ENCODE measurements around the gene CA11.
"Not testable (repeated sequence)": the region's sequence is repeated elsewhere in the genome, so short reads cannot be mapped to it uniquely, and the experiment has no call there.

The CA11 gene

DNA sequence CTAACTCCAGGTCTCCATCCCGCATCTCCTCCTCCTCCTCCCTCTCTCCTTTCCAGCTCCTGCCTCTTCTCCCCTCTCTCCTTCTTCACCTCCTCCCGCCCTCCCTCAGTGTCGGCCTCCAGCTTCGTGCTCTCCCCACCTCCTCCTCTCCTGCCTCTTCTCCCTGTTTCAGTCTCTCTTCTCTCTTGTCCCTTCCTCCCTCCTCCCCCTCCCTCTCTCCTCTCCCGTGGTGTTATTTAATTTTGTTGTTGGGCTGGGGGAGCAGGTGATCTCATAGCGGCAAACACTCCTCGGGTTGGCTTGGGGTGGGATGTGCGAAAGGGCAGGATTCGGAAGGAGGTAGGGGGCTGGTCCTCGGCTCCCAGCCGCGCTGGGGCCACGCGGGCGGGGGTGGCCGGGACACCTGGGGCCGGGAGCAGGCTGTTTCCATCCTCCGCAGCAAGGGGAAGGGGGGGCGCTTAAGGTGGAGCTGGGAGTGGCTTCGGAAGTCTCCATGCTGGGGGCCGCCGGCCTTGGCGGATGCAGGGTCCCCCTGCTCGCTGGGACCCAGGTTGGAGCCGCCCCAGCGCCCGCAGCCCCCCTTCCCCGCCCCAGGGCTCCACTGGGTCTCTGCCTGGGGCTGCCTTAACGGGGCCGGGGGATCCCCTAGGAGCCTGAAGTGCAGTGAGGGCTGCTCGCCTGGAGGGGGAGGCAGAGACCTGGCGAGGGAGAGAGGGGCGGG, at the start of gene CA11:
TSS of gene CA11 (minus strand) at position 187 of the 721 bp plus-strand sequence. CDS start 555 bp downstream, outside the sequence.
- DNase-seq = peak; percentile 76

DNA sequence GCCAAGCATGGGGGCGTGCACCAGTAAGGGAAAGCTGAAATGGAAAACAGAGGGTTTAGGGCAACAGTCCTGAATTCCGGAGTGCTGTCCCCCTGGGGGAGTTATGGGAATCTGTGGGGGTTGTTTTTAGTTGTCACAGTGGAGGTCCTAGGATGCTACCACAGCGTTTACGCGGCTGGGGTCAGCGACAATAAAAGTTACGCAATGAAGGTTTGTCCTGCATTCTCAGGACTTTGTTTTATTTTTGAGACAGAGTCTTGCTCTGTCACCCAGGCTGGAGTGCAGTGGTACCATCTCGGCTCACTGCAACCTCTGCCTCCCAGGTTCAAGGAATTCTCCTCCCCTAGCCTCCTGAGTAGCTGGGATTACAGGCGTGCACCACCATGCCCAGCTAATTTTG, 47.6 kb upstream of the CA11 start:
- DNase-seq = not testable (repeated sequence)

GRCh38 chr19:48689449-48689848, 43.5 kb upstream of the CA11 start:
- no peak for DNase-seq

DNA sequence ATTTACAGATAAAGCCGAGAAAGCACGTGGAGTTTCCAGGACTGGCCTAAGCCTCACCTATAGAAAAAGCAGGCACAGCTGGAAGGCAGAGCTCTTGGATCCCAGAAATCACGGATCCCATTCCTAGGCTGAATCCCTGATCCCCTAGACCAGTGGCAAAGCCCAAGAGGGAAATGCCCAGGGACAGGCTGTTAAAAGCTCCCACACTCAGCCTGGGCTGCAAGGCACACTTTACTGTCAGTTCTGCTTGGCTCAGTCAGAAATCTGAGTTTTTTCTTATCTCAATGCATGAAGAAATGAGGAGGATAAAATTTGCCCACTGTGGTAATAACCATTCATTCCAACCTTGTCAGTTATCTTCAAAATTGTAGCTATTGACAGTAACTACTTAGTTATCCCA, 41.8 kb upstream of the CA11 start:
- no peak for DNase-seq

- not testable (repeated sequence) for DNase-seq
Measured at GRCh38 chr19:48686637-48687036, 40.6 kb upstream of the CA11 start.

GRCh38 chr19:48686088-48686487, 40.1 kb upstream of the CA11 start:
- DNase-seq = no peak

GRCh38 chr19:48685583-48685982, 39.6 kb upstream of the CA11 start:
- no peak for DNase-seq

- DNase-seq = no peak
Measured at GRCh38 chr19:48683349-48683748, 37.4 kb upstream of the CA11 start.

GRCh38 chr19:48681127-48681470, 35.1 kb upstream of the CA11 start:
- DNase-seq = no peak

DNA sequence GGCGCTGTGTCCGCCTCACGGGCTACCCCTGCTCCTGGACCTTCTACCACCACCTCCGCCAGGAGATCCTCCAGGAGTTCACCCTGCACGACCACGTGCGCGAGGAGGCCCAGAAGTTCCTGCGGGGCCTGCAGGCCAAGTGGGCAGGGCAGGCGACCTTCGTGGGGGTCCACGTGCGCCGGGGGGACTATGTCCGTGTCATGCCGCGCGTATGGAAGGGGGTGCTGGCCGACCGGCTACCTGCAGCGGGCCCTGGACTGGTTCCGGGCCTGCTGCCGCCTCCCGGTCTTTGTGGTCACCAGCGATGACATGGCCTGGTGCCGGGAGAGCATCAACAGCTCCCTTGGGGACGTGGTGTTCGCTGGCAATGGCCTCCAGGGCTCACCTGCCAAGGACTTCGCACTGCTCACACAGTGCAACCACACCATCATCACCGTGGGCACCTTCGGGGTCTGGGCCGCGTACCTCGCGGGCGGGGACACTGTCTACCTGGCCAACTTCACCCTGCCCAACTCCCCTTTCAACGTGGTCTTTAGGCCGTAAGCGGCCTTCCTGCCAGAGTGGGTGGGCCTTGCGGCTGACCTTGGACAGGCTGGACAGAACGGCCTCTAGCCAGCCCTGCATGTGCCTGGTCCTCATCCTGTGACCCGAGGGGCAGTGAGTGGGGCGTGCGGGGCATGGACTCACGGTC, 34.6 kb upstream of the CA11 start:
- DNase-seq = no peak

- DNase-seq = not testable (repeated sequence)
Measured at GRCh38 chr19:48680006-48680405, 34.0 kb upstream of the CA11 start.

DNA sequence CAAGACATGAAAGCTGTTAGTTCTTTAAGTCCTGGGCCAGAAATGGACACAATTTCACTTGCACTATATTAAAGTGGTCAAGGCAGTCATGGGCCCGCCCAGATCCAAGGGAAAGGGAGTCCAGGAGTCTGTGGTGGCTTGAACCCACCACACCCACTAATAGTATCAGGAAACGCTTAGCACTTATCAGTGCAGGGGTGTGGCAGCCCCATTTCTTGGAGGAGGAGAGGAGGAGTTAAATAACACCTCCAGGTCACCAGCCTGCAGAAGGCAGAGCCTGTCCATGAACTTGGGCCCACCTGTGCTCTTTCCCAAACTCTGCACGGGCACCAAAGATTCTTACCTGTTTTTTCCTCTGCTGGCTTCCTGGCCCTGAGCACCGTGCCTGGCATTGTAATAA, 32.2 kb upstream of the CA11 start:
- no peak for DNase-seq

DNA sequence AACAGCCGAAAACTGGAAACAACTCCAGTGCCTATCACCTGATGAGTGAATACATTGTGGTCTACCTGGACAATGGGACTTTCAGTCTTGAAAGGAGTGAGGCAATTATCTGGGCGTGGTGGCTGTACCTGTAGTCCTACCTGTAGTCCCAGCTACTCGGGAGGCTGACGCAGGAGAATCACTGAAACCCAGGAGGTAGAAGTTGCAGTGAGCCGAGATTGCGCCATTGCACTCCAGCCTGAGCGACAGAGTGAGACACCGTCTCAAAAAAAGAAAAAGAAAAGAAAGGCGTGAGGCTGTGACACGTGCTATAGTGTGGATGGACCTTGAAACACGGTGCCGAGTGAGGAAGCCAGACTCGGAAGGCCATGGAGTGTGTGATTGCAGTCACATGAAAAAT, 30.9 kb upstream of the CA11 start:
- DNase-seq = no peak

GRCh38 chr19:48676487-48676886, 30.5 kb upstream of the CA11 start:
- no peak for DNase-seq

DNA sequence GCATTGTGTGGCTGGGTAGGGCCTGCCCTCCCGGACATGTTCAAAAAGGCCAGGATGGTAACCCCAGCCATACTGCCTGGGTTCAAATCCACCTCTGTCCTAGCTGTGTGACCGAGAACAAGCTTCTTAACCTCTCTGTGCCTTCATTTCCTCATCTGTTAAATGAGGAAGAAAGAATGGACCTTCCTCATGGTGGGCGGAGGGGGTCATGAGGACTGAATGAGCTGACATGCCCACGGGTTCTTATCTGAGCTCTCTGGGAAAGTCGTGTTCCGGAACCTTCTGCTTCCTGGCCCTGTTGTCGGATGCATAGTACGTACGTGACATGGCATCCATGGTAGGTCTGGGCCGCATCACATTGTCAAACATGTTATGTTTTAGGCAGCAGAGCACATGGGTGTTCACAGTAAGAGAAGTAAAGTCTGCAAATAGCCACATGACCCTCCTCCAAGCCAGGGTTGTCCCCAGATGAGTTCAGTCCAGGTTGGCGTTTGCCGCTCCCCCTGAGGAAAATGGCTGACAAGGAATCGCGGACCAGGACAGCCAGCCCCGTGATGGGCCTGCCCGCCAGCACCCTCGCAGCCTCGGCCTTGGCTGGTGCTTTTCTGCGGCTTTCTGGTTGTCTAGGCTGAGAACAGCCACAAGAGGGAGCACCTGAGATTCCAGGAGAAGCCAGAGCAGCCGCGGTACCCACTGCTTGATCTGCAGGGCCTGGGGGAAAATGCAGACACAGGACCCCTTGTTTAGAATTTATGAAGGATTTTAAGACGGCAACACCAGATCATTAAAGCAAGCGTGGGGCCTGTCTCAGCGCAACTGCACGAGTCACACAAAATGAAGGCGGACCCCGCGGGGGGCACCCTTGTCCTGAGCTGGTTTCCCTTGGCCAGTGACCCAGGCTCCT, 29.2 kb upstream of the CA11 start:
- peak; percentile 32 for DNase-seq

DNA sequence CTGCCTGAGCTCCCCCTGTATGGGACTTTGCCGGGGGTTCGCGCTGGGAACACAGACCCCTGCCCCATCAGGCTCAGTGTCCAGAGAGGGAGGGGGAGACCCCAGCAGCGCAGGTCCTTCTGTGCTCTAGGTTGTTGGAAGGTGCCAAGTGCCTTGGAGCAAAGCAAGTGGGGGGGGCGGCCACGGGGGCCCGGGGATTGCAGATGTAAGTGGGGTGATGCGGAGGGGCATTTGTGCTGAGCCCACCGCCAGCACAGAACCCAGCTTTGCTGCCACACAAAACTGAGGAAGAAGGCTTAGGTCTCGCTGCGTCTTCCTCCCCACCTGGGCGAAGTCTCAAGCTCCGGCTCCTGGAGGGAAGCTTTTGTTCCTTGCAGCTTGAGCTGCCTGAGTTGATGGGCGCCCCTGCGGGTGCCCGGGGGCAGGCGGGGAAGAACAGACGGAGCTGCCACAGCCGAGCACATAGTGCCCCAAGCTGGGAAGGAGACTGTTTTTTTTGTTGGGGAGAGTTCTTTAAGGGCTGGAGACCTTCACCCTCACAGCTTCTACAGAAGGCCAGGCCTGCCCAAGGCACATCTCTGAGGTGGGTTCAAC, 28.3 kb upstream of the CA11 start:
- no peak for DNase-seq

GRCh38 chr19:48673436-48674100, 27.6 kb upstream of the CA11 start:
- DNase-seq = no peak

DNA sequence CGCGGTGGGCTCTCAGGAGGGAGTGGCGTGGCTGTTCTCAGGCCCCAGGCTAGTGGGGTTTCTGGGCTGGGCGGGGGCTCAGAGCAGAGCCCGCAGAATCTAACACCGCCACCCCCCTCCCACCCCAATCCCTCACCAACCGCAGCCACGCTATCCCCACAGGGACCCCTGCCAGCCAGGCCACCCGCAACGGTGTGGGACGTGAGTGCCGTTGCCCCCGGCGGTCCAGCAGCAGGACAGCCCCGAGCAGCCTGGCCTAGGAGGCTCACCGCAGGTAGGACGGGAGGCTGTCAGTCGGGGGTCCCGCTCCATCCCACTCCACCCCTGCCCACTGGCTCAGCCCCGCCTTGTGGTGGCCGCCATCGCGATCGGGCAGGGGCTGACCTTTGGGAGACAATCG, 27.0 kb upstream of the CA11 start, which contains the start of gene NTN5:
TSS of gene NTN5 (minus strand) at position 24 of the 400 bp plus-strand sequence. CDS start 2,031 bp downstream, outside the sequence.
- no peak for DNase-seq

- no peak for DNase-seq
Measured at GRCh38 chr19:48671446-48671995, 25.5 kb upstream of the CA11 start.

- DNase-seq = no peak
Measured at GRCh38 chr19:48670699-48671445, 24.9 kb upstream of the CA11 start.

GRCh38 chr19:48669903-48670668, 24.1 kb upstream of the CA11 start:
- DNase-seq = no peak

Measured in KG1 (cell line).